ENCODE results near the gene ARID1B. TPM values are rescaled to one million over a fixed set of nuclear protein-coding genes. Genes with fewer than 3 reads are reported as not detected.
"Not testable (repeated sequence)": the region's sequence is repeated elsewhere in the genome, so short reads cannot be mapped to it uniquely, and the experiment has no call there.

The ARID1B gene
- total RNA-seq, 1 experiment from 2014 or later: 42.8 TPM

DNA sequence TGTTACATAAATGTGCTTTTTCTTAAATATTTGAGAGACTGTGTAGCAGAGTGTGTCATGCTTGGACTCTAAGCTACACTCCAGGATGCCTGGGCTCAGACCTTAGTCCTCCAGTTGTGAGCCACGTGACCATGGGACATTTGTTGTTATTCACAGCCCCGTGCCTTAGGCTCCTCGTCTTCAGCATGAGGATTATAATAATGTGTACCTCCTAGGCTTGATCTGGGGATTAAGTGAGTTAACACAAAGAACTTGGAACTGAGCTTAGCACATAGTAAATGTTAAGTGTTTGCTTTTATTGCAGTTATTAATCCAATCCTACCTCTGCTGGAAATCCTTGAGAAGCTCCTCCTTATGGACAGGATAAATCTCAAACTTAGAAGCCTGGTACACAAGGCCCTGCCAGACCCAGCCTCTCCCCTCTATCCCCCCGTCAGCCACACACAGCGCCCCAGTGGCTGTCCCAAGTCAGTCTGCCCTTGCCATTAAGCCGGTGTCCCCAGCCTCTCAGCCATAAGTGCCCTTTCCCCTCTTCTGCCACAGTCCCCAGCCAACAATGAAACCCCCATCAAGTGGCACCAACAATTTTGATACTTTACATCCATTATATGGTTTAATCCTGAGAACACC is 368.6 kb downstream of the ARID1B start:
- H3F3A ChIP-seq (ENCODE audit: insufficient read depth, low read depth): no peaks in the 10 kb centered on the region
- no peaks in the 10 kb centered on the region for H3K9me2 ChIP-seq (ENCODE audit: insufficient read depth)
- H3K4me2 ChIP-seq: no peak overlapping the region
- no peaks in the 10 kb centered on the region; the same call in 1 of the 2 replicates for H4K20me1 ChIP-seq (ENCODE audit: insufficient read depth)
- no peaks in the 10 kb centered on the region for H3K27me3 ChIP-seq (ENCODE audit: insufficient read depth, low read depth)
- H3K9me3 ChIP-seq (ENCODE audit: insufficient read depth, low read depth): no peaks in the 10 kb centered on the region
- intact Hi-C loops (cut with micrococcal nuclease; ENCODE audit: unreplicated experiment): loop anchor here (1.0 to 10.0 kb wide), 2 partner anchors 17 to 81 kb away; no protein-coding TSS in a partner anchor
- no peak for DNase-seq
- TF ChIP-seq, protein P1, sequence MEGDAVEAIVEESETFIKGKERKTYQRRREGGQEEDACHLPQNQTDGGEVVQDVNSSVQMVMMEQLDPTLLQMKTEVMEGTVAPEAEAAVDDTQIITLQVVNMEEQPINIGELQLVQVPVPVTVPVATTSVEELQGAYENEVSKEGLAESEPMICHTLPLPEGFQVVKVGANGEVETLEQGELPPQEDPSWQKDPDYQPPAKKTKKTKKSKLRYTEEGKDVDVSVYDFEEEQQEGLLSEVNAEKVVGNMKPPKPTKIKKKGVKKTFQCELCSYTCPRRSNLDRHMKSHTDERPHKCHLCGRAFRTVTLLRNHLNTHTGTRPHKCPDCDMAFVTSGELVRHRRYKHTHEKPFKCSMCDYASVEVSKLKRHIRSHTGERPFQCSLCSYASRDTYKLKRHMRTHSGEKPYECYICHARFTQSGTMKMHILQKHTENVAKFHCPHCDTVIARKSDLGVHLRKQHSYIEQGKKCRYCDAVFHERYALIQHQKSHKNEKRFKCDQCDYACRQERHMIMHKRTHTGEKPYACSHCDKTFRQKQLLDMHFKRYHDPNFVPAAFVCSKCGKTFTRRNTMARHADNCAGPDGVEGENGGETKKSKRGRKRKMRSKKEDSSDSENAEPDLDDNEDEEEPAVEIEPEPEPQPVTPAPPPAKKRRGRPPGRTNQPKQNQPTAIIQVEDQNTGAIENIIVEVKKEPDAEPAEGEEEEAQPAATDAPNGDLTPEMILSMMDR (conservative IDR thresholded peaks at IDR 0.05): no peak
- TF ChIP-seq EZH2 (IDR thresholded peaks at IDR 0.05; ENCODE audit: low read depth): no peak
- BruUV-seq (replicated peaks): no TSS peak
- H3K79me2 ChIP-seq (ENCODE audit: low read depth): no peaks in the 10 kb centered on the region
- no peak overlapping the region for H3K27ac ChIP-seq
- ChIA-PET POLR2A (ENCODE audit: unreplicated experiment) (interaction anchor here (0.6 kb wide), 1 partner anchor 425 kb away, joined by 5 read pairs; no protein-coding TSS in a partner anchor), CTCF (no interaction called here)
- 0 out of 2 replicates have a peak, but pooled peaks cover 3% of the 10 kb centered on the region for H3K36me3 ChIP-seq (ENCODE audit: low read depth)
- H2AFZ ChIP-seq: no peak overlapping the region
- H3K4me1 ChIP-seq (replicated peaks; ENCODE audit: insufficient read depth): no peaks in the 10 kb centered on the region
- no peak overlapping the region for H3K4me3 ChIP-seq

DNA sequence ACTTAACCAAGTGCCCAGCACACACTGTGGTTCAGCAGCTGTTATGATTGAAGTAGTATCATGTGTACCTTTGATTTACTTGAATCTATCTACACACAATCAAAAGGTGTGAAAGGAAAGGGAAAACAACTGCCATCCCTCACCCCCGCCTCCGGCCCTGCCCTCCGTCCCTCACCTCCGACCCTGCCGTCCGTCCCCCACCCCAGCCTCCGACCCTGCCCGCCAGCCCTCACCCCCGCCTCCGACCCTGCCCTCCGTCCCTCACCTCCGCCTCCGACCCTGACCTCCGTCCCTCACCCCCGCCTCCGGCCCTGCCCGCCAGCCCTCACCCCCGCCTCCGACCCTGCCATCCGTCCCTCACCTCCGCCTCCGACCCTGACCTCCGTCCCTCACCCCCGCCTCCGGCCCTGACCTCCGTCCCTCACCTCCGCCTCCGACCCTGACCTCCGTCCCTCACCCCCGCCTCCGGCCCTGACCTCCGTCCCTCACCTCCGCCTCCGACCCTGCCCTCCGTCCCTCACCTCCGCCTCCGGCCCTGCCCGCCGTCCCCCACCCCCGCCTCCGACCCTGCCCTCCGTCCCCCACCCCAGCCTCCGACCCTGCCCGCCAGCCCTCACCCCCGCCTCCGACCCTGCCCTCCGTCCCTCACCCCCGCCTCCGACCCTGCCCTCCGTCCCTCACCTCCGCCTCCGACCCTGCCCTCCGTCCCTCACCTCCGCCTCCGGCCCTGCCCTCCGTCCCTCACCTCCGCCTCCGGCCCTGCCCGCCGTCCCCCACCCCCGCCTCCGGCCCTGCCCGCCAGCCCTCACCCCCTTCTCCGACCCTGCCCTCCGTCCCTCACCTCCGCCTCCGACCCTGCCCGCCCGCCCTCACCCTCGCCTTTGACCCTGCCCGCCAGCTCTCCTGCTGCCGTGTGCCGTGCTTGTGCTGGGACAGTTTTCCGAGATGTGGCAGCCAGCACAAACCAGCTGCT is 370.2 kb downstream of the ARID1B start:
- BruUV-seq (replicated peaks); H2AFZ ChIP-seq; H3K27me3 ChIP-seq (ENCODE audit: insufficient read depth, low read depth); H3F3A ChIP-seq (ENCODE audit: insufficient read depth, low read depth); POLR2A ChIA-PET (ENCODE audit: unreplicated experiment); H3K4me3 ChIP-seq; H3K9me2 ChIP-seq (ENCODE audit: insufficient read depth); DNase-seq; H4K20me1 ChIP-seq (ENCODE audit: insufficient read depth); H3K27ac ChIP-seq; H3K79me2 ChIP-seq (ENCODE audit: low read depth); H3K4me1 ChIP-seq (replicated peaks; ENCODE audit: insufficient read depth); H3K4me2 ChIP-seq; H3K9me3 ChIP-seq (ENCODE audit: insufficient read depth, low read depth); CTCF ChIA-PET; H3K36me3 ChIP-seq (ENCODE audit: low read depth): not testable (repeated sequence)
- intact Hi-C loops (cut with micrococcal nuclease; ENCODE audit: unreplicated experiment): loop anchor here (2.0 to 10.0 kb wide), 3 partner anchors 83 to 367 kb away; no protein-coding TSS in a partner anchor

DNA sequence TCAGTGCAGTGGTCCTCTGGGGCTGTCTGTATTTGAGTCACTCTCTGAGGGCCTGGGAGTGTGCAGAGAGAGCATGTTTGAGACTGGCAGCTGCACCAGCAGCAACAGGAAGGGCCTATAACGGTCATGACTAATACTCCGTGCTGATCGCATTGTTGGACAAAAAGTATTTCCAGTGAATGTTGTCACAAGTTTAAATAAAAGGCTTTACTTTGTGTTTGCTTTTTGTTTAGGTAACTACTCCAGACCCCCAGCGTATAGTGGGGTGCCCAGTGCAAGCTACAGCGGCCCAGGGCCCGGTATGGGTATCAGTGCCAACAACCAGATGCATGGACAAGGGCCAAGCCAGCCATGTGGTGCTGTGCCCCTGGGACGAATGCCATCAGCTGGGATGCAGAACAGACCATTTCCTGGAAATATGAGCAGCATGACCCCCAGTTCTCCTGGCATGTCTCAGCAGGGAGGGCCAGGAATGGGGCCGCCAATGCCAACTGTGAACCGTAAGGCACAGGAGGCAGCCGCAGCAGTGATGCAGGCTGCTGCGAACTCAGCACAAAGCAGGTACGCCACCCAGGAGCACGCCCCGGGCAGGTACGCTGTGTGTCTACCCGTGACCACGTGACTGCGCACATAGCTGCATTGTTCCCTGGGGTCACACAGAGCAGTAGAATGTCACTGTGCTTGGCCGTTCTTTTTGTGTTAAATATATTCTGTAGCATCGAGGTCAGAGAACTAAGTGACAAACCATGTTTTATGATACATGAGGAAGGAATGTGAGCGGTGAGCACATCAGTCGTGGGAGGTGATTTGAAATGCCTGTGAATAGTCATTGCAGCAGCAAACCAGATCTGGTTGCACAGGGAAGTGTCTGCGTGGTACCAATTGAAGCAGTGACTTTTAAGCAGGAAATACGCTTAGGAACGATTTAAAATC is 371.5 kb downstream of the ARID1B start:
- H3K4me3 ChIP-seq: no peak overlapping the region
- H2AFZ ChIP-seq: no peak overlapping the region
- no peaks in the 10 kb centered on the region for H3K79me2 ChIP-seq (ENCODE audit: low read depth)
- DNase-seq: peak; percentile 51 to 76
- H3K9me2 ChIP-seq (ENCODE audit: insufficient read depth): no peaks in the 10 kb centered on the region
- H3K4me1 ChIP-seq (replicated peaks; ENCODE audit: insufficient read depth): no peaks in the 10 kb centered on the region
- H4K20me1 ChIP-seq (ENCODE audit: insufficient read depth): no peaks in the 10 kb centered on the region; the same call in 1 of the 2 replicates
- ChIA-PET CTCF (no interaction called here), POLR2A (ENCODE audit: unreplicated experiment) (no interaction called here)
- no peaks in the 10 kb centered on the region for H3F3A ChIP-seq (ENCODE audit: insufficient read depth, low read depth)
- TF ChIP-seq EZH2 (IDR thresholded peaks at IDR 0.05; ENCODE audit: low read depth): no peak
- TF ChIP-seq, protein P1 (conservative IDR thresholded peaks at IDR 0.05): no peak
- no peak overlapping the region for H3K27ac ChIP-seq
- no peaks in the 10 kb centered on the region for H3K27me3 ChIP-seq (ENCODE audit: insufficient read depth, low read depth)
- 0 out of 2 replicates have a peak, but pooled peaks cover 3% of the 10 kb centered on the region for H3K36me3 ChIP-seq (ENCODE audit: low read depth)
- no peaks in the 10 kb centered on the region for H3K9me3 ChIP-seq (ENCODE audit: insufficient read depth, low read depth)
- BruUV-seq (replicated peaks): no TSS peak
- no peak overlapping the region for H3K4me2 ChIP-seq
- intact Hi-C loops (cut with micrococcal nuclease; ENCODE audit: unreplicated experiment): loop anchor here (2.0 to 10.0 kb wide), 3 partner anchors 84 to 368 kb away; no protein-coding TSS in a partner anchor

All from PC-9 (cell line).